Coronary artery (tissue), 2 donors: ENCODE results near the gene LTA4H.

ENCODE experiments used
- DNase-seq: peaks from one replicate; pipeline ENCODE4 v3.0.0-alpha.2; 2017; ENCODE audit warnings: low spot score
- H3K27ac ChIP-seq, 2 donors: fragments of 200-600 bp; sonication (generic); one replicate each; pipeline ENCODE4 v1.5.1; 2016 to 2019
- H3K4me3 ChIP-seq: fragments of 200-600 bp; sonication (generic); 2 replicates; pipeline ENCODE4 v1.5.1; 2016; ENCODE audit warnings: mild to moderate bottlenecking, moderate library complexity
- TF ChIP-seq, protein P1 (sequence below): fragments of 200-600 bp; sonication (generic); IDR thresholded peaks from one replicate; pipeline ENCODE4 v1.5.1; 2019; ENCODE audit warnings: antibody characterized with exemption

LTA4H gene

DNA sequence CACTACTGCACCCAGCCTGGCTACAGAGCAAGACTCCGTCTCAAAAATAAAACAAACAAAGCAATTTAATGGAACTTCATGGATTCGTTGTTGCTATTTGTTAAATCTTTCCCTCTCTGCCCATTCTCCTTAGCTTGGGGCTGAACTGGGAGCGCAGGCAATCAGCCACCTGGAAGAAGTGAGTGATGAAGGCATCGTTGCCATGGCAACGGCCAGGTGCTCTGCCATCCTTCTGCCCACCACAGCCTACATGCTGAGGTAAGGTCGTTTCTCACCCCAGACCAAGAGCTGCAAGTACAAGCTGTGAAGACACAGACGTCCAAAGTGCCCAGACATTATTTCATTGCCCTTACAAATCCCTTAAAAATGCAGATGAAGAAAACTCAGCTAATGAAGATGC is 73.2 kb downstream of the LTA4H start:
- no peak overlapping the region for H3K4me3 ChIP-seq
- TF ChIP-seq, protein P1, sequence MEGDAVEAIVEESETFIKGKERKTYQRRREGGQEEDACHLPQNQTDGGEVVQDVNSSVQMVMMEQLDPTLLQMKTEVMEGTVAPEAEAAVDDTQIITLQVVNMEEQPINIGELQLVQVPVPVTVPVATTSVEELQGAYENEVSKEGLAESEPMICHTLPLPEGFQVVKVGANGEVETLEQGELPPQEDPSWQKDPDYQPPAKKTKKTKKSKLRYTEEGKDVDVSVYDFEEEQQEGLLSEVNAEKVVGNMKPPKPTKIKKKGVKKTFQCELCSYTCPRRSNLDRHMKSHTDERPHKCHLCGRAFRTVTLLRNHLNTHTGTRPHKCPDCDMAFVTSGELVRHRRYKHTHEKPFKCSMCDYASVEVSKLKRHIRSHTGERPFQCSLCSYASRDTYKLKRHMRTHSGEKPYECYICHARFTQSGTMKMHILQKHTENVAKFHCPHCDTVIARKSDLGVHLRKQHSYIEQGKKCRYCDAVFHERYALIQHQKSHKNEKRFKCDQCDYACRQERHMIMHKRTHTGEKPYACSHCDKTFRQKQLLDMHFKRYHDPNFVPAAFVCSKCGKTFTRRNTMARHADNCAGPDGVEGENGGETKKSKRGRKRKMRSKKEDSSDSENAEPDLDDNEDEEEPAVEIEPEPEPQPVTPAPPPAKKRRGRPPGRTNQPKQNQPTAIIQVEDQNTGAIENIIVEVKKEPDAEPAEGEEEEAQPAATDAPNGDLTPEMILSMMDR, result no peak
- no peak for DNase-seq
- no peak overlapping the region for H3K27ac ChIP-seq

GRCh38 chr12:95960241-95960640 is 75.1 kb downstream of the LTA4H start:
- H3K4me3 ChIP-seq, result no peak overlapping the region

GRCh38 chr12:95959107-95959506 is 76.3 kb downstream of the LTA4H start:
- no peak overlapping the region for H3K27ac ChIP-seq
- TF ChIP-seq, protein P1, result no peak
- no peak for DNase-seq
- no peak overlapping the region for H3K4me3 ChIP-seq

More at GRCh38 chr12:95960241-95960640, 75.1 kb downstream of the LTA4H start:
- H3K27ac ChIP-seq, result no peak overlapping the region
- no peak for DNase-seq
- TF ChIP-seq, protein P1, result no peak

DNA sequence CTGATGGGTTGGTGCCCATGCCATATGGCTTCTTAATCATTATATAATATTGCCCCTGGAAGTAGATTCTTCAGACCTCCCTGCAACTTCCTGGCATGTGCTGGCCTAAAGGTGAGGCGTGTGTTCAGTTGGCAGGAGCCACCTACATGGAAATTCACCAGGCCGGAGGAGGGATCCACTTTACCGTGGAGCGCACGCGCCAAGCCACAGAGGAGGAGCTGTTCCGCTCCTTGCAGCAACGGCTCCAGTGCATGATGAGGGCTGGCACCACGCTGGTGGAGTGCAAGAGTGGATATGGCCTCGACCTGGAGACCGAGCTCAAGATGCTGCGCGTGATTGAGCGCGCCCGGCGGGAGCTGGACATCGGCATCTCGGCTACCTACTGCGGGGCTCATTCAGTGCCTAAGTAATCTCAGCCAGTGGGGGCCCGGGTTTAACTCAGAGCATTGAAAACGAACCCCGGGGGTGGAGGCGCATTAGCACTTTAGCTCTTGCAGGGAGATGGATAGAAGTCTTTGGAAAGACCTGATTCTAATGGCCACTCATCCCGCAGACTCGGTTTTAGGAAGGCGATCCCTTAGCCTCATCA is 78.7 kb downstream of the LTA4H start:
- H3K27ac ChIP-seq, result no peak overlapping the region
- DNase-seq, result no peak
- H3K4me3 ChIP-seq, result no peak overlapping the region
- TF ChIP-seq, protein P1, result no peak

DNA sequence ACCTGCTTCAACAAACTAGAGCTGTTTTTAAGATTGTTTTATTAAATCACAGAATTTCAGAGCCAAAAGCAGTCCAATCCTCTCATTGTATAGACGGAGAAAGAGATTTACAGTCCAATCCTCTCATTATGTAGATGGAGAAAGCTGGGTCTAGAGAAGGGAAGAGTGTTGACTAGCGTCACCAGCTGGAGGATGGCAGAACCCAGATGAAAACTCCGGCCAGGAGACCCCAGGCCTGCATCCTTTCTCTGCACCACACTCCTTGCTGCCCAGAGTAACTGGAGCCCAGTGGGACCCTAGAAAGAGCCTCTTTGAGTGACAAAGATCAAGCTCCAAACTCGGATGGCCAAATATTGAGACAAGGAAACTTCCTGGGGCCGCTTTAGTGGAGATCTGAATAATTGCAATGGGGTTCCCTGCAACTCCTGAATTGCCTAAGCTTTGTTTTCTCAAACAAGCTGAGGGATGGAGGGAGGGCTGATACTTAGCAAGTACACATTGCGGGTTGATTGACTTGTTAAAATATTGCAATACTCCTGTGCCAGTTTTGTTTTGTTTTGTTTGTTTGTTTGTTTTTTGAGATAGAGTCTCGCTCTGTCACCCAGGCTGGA is 79.7 kb downstream of the LTA4H start:
- Histone ChIP-seq H3K27ac (no peak overlapping the region), H3K4me3 (no peak overlapping the region)
- TF ChIP-seq, protein P1, result no peak
- no peak for DNase-seq

DNA sequence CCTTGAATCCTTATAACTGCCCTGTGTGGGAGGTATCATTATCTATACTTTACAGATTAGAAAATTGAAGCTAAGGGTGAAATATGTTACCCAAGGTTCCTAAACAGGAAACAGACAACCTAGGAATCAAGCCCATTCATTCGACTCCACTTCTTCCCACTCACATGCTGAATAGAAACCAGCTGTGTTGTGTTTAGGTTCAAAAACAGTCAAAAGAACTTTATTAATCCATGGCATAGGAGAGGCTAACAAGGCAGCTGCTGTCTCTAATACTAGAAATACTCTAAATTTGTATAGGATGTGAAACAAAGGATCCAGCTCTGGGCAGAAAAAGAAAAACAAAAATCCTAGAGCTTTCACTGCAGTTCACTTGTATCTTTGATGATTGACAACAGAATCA is 82.4 kb downstream of the LTA4H start:
- no peak overlapping the region for H3K4me3 ChIP-seq
- TF ChIP-seq, protein P1, result no peak

DNA sequence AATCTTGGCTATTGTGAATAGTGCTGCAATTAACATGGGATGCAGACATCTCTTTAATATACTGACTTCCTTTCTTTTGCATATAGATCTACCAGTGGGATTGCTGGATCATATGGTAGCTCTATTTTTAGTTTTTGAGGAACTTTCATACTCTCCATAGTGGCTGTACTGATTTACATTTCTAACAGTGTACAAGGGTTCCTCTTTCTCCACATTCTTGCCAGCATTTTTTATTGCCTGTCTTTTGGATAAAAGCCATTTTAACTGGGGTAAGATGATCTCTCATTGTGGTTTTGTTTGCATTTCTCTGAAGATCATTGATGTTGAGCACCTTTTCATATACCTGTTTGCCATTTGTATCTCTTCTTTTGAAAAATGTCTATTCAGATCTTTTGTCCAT is 83.9 kb downstream of the LTA4H start:
- Histone ChIP-seq H3K27ac (no peak overlapping the region), H3K4me3 (no peak overlapping the region)
- no peak for DNase-seq
- TF ChIP-seq, protein P1, result no peak

More for the DNA sequence above, 82.4 kb downstream of the LTA4H start:
- DNase-seq, result no peak
- no peak overlapping the region for H3K27ac ChIP-seq
